GM12878 (cell line): Measurements from ENCODE around the gene BRME1. TPM values are rescaled to one million over a fixed set of nuclear protein-coding genes. Genes with fewer than 3 reads are reported as not detected.

Source experiments
- ATAC-seq: fragments of 200-7000 bp; cut with Tn5 transposase; 3 replicates; pipeline ENCODE4 v1.9.1; 2020; ENCODE audit warnings: mild to moderate bottlenecking, moderate library complexity
- BruUV-seq: library from RNA; stranded (reverse); fragments of 400-500 nt; replicated peaks from 2 replicates; lab custom pipeline; 2021; lab: Mats Ljungman, UMichigan
- CTCF ChIA-PET: fragments of 300-600 bp; sonication (Branson Sonifier 250); formaldehyde crosslinking; extraction: SDS; loops from one replicate; lab custom pipeline; 2021; ENCODE audit warnings: inconsistent platforms; lab: Yijun Ruan, JAX
- POLR2A ChIA-PET: fragments of 350-600 bp; formaldehyde crosslinking; extraction: SDS; loops from one replicate; lab custom pipeline; 2021; ENCODE audit warnings: inconsistent platforms; lab: Charles Lee
- RAD21 ChIA-PET: fragments of 300-600 bp; sonication (Branson Sonifier 250); formaldehyde crosslinking; loops from one replicate; lab custom pipeline; 2023; ENCODE audit warnings: antibody characterized with exemption; ENCODE audit not compliant: unreplicated experiment; lab: Charles Lee
- SMC1A ChIA-PET: fragments of 300-600 bp; sonication (Branson Sonifier 250); formaldehyde crosslinking; loops from one replicate; lab custom pipeline; 2023; ENCODE audit not compliant: unreplicated experiment, uncharacterized antibody; lab: Charles Lee
- DNase-seq: peaks from one replicate; pipeline ENCODE4 v3.0.0-alpha.2; 2011; ENCODE audit warnings: low read depth, low spot score
- FAIRE-seq: peaks from 3 replicates; lab custom pipeline; 2011; peaks lifted over from hg19 to GRCh38; lab: Jason Lieb, UNC
- H2AFZ ChIP-seq: 2 replicates; pipeline ENCODE4 v1.6.0; 2011; ENCODE audit warnings: low read depth, low read length, control low read depth; ENCODE audit not compliant: control insufficient read depth
- H3K27ac ChIP-seq: 2 replicates; pipeline ENCODE4 v1.5.1; 2011; ENCODE audit warnings: control low read depth; ENCODE audit not compliant: control insufficient read depth, insufficient read depth
- H3K27me3 ChIP-seq, 2 experiments: replicated peaks in 1 of 2; 2 replicates each; pipeline versions ENCODE4 v1.6.0 to v1.6.1; 2011; ENCODE audit warnings: low read length in 1 of 2; ENCODE audit not compliant: control insufficient read depth in 2 of 2, insufficient read depth in 2 of 2
- H3K36me3 ChIP-seq, 2 experiments: 2 replicates each; pipeline ENCODE4 v1.5.1; 2011; ENCODE audit warnings: low read length in 1 of 2; ENCODE audit not compliant: control insufficient read depth in 2 of 2, insufficient read depth in 2 of 2
- H3K4me1 ChIP-seq: 2 replicates; pipeline ENCODE4 v1.6.1; 2011; ENCODE audit warnings: mild to moderate bottlenecking, low read length, moderate library complexity, mixed read lengths; ENCODE audit not compliant: control insufficient read depth, insufficient read depth
- H3K4me2 ChIP-seq: 2 replicates; pipeline ENCODE4 v1.6.0; 2011; ENCODE audit warnings: control low read depth; ENCODE audit not compliant: control insufficient read depth, insufficient read depth
- H3K4me3 ChIP-seq: fragments of 200-600 bp; sonication (generic); 2 replicates; pipeline ENCODE4 v1.5.1; 2016
- H3K79me2 ChIP-seq: 2 replicates; pipeline ENCODE4 v1.6.0; 2011; ENCODE audit warnings: low read length; ENCODE audit not compliant: control insufficient read depth, insufficient read depth
- H3K9ac ChIP-seq: 2 replicates; pipeline ENCODE4 v1.8.0; 2011; ENCODE audit warnings: low read length, control low read depth, mixed read lengths; ENCODE audit not compliant: control insufficient read depth, insufficient read depth
- H3K9me3 ChIP-seq: replicated peaks from 3 replicates; pipeline ENCODE4 v1.5.1; 2011; ENCODE audit warnings: mild to moderate bottlenecking, low read length; ENCODE audit not compliant: control insufficient read depth, insufficient read depth
- H4K20me1 ChIP-seq: 2 replicates; pipeline ENCODE4 v1.6.0; 2011; ENCODE audit not compliant: control insufficient read depth, insufficient read depth
- BMI1 ChIP-seq: fragments of 450-650 bp; IDR thresholded peaks from 2 replicates; pipeline ENCODE4 v1.6.1; 2016; ENCODE audit warnings: mild to moderate bottlenecking, moderate library complexity, borderline replicate concordance
- CEBPZ ChIP-seq: fragments of 150-350 bp; IDR thresholded peaks from 2 replicates; pipeline ENCODE4 v1.6.1; 2016; ENCODE audit warnings: low read depth, low read length
- EED ChIP-seq: sonication (generic); IDR thresholded peaks from 2 replicates; pipeline ENCODE4 v1.6.1; 2016; ENCODE audit warnings: antibody characterized with exemption, low read depth
- EGR1 ChIP-seq, 2 experiments: IDR thresholded peaks; 1 replicate in 1 of 2; 2 replicates in 1 of 2; pipeline ENCODE4 v1.6.1; 2011 to 2012; ENCODE audit warnings: low read depth in 2 of 2, low read length in 2 of 2, borderline replicate concordance in 1 of 2, mild to moderate bottlenecking in 1 of 2, moderate library complexity in 1 of 2
- EP300 ChIP-seq, 2 experiments: fragments of 150-350 bp in 1 of 2; IDR thresholded peaks; 2 replicates each; pipeline ENCODE4 v1.6.1; 2011 to 2012; ENCODE audit warnings: low read depth in 2 of 2, low read length in 2 of 2, borderline replicate concordance in 1 of 2, improper control_type of control experiment in 1 of 2, inconsistent platforms in 1 of 2; ENCODE audit not compliant: control insufficient read depth in 1 of 2
- EZH2 ChIP-seq: IDR thresholded peaks from 2 replicates; pipeline ENCODE4 v1.6.1; 2012; ENCODE audit warnings: low read depth, mild to moderate bottlenecking, control low read depth, inconsistent platforms, low read length, borderline replicate concordance; ENCODE audit not compliant: control insufficient read depth
- GATAD2B ChIP-seq: fragments of 450-650 bp; conservative IDR thresholded peaks from 2 replicates; pipeline ENCODE4 v1.6.1; 2017; ENCODE audit warnings: low read depth, mild to moderate bottlenecking, moderate library complexity
- HDAC2 ChIP-seq: fragments of 200-600 bp; sonication (generic); IDR thresholded peaks from 2 replicates; pipeline ENCODE4 v1.6.1; 2017
- JUNB ChIP-seq: IDR thresholded peaks from 2 replicates; pipeline ENCODE4 v1.6.1; 2016; ENCODE audit warnings: antibody characterized with exemption, mild to moderate bottlenecking
- JUND ChIP-seq: IDR thresholded peaks from 2 replicates; pipeline ENCODE4 v1.6.1; 2012; ENCODE audit warnings: low read depth, mild to moderate bottlenecking, low read length, improper control_type of control experiment, moderate library complexity
- NR2C2 ChIP-seq: IDR thresholded peaks from 2 replicates; pipeline ENCODE4 v1.6.1; 2011; ENCODE audit warnings: borderline replicate concordance, low read depth; ENCODE audit not compliant: control insufficient read depth, insufficient read length
- PAX8 ChIP-seq: fragments of 450-650 bp; IDR thresholded peaks from 2 replicates; pipeline ENCODE4 v1.6.1; 2017; ENCODE audit warnings: mild to moderate bottlenecking, moderate library complexity
- POLR2AphosphoS2 ChIP-seq: IDR thresholded peaks from 2 replicates; pipeline ENCODE4 v1.6.1; 2011; ENCODE audit warnings: low read depth, mild to moderate bottlenecking, low read length, improper control_type of control experiment, moderate library complexity
- RAD51 ChIP-seq: fragments of 450-650 bp; IDR thresholded peaks from 2 replicates; pipeline ENCODE4 v1.6.1; 2016; ENCODE audit warnings: moderate library complexity, mild to moderate bottlenecking, inconsistent platforms
- SMAD1 ChIP-seq: fragments of 450-650 bp; IDR thresholded peaks from 2 replicates; pipeline ENCODE4 v1.6.1; 2018; ENCODE audit warnings: mild to moderate bottlenecking, low read depth; ENCODE audit not compliant: partially characterized antibody
- TAF1 ChIP-seq: IDR thresholded peaks from 2 replicates; pipeline ENCODE4 v1.6.1; 2011; ENCODE audit warnings: mild to moderate bottlenecking, low read depth, low read length, borderline replicate concordance
- WRNIP1 ChIP-seq: IDR thresholded peaks from 2 replicates; pipeline ENCODE4 v1.6.1; 2011; ENCODE audit warnings: low read depth, low read length, improper control_type of control experiment, borderline replicate concordance
- WGBS: methylation state at CpG from one replicate; pipeline ENCODE4 v1.1.6; 2016; ENCODE audit warnings: low lambda C conversion rate; ENCODE audit not compliant: insufficient replicate concordance, insufficient coverage; ENCODE audit errors: missing lambda C conversion rate; 5-methylcytosine and 5-hydroxymethylcytosine counted together
- in situ Hi-C: fragments of 300-500 bp; cut with MboI; formaldehyde crosslinking; loops from 9 replicates; pipeline ENCODE4 v1.14.3; 2018; ENCODE audit warnings: mixed read lengths
- intact Hi-C: fragments of 100-400 bp; cut with micrococcal nuclease; formaldehyde crosslinking; loops from one replicate; pipeline ENCODE4 v1.14.2; 2022; ENCODE audit not compliant: unreplicated experiment
- polyA plus RNA-seq, 11 experiments: library from polyadenylated mRNA; depleted of rRNA in 4 of 11; unstranded in 6 of 11; stranded (reverse) in 5 of 11; fragments of >200 nt; fragmentation: Nextera tagmentation in 4 of 11; fragmentation: Illumina TruSeq in 1 of 11; extraction: Ambion mirVana in 4 of 11; extraction: Trizol in 1 of 11; gene quantifications; 1 replicate in 1 of 11; 2 replicates in 10 of 11; pipeline versions ENCODE4 v1.2.1 to v1.2.3, GENCODE V29; 2011 to 2016; ENCODE audit warnings: inconsistent platforms in 2 of 11, missing spikeins in 2 of 11, low read depth in 1 of 11
- total RNA-seq, 4 experiments: library from RNA; depleted of rRNA in 3 of 4; stranded (reverse); fragments of >200 nt in 3 of 4; fragmentation: Illumina TruSeq in 1 of 4; extraction: Trizol in 1 of 4; gene quantifications; 2 replicates each; pipeline versions ENCODE4 v1.2.1 to v1.2.3, GENCODE V29; 2013 to 2021
- TF ChIP-seq, protein P1 (sequence below): fragments of 450-650 bp; formaldehyde crosslinking; IDR thresholded peaks from 2 replicates; pipeline ENCODE4 v1.4.0; 2022; ENCODE audit warnings: mild to moderate bottlenecking, moderate library complexity

Gene BRME1
- total and polyA plus RNA-seq, 10 of the 15 experiments (the other 5 are each of a cell fraction or from before 2014, with no cell fraction given) = 0.07 to 2.2 (median 1.1) TPM; not detected in 1

GRCh38 chr19:13914777-13915176, 8.9 kb upstream of the BRME1 start (continued):
- TF ChIP-seq JUND = no peak
- no peak for TF ChIP-seq NR2C2
- no peak for TF ChIP-seq GATAD2B
- TF ChIP-seq HDAC2 = no peak
- TF ChIP-seq TAF1 = no peak
- no peak for TF ChIP-seq PAX8
- TF ChIP-seq RAD51 = no peak
- TF ChIP-seq, protein P1, sequence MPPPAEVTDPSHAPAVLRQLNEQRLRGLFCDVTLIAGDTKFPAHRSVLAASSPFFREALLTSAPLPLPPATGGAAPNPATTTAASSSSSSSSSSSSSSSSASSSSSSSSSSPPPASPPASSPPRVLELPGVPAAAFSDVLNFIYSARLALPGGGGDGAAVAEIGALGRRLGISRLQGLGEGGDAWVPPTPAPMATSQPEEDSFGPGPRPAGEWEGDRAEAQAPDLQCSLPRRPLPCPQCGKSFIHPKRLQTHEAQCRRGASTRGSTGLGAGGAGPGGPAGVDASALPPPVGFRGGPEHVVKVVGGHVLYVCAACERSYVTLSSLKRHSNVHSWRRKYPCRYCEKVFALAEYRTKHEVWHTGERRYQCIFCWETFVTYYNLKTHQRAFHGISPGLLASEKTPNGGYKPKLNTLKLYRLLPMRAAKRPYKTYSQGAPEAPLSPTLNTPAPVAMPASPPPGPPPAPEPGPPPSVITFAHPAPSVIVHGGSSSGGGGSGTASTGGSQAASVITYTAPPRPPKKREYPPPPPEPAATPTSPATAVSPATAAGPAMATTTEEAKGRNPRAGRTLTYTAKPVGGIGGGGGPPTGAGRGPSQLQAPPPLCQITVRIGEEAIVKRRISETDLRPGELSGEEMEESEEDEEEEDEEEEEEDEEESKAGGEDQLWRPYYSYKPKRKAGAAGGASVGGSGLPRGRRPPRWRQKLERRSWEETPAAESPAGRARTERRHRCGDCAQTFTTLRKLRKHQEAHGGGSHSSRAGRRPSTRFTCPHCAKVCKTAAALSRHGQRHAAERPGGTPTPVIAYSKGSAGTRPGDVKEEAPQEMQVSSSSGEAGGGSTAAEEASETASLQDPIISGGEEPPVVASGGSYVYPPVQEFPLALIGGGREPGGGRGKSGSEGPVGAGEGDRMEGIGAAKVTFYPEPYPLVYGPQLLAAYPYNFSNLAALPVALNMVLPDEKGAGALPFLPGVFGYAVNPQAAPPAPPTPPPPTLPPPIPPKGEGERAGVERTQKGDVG (CRISPR knock-in tag) = no peak

DNA sequence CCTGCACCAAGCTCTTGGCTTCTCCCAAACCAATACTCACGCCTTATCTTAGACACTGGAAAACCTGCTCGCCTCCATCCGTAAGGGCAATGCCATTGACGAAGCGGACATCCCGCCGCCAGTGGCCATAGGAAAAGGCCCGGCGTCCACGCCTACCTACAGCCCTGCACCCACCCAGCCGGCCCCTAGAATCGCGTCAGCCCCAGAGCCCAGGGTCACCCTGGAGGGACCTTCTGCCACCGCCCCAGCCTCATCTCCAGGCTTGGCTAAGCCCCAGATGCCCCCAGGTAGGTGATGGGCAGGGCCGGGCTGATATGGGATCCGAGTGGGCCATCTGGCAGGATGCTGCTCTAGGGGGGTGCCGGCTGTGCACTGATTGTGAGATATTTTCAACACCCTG, 7.4 kb upstream of the BRME1 start:
- Histone ChIP-seq H3K27ac (no peak overlapping the region), H3K79me2 (no peaks in the 10 kb centered on the region), H3K4me3 (no peak overlapping the region), H3K4me2 (no peak overlapping the region), H3K9me3 (no peaks in the 10 kb centered on the region), H4K20me1 (no peaks in the 10 kb centered on the region), H3K4me1 (no peaks in the 10 kb centered on the region), H3K36me3 (peaks cover 0 to 7% of the 10 kb centered on the region in 2 experiments; a peak in 3 of 4 replicates), H3K9ac (no peak overlapping the region), H2AFZ (no peak overlapping the region), H3K27me3 (no peaks in the 10 kb centered on the region)
- no peak for DNase-seq
- SMC1A ChIA-PET = no interaction called here
- POLR2A ChIA-PET = no interaction called here
- intact Hi-C loops (no loop called here), in situ Hi-C loops (no loop called here)
- 98% methylated on average over 16 of the region's 17 CpGs for WGBS
- RAD21 ChIA-PET = no interaction called here
- no TSS peak for BruUV-seq
- CTCF ChIA-PET = no interaction called here
- no peak for ATAC-seq
- FAIRE-seq = no peak
- TF ChIP-seq EP300 (IDR thresholded peaks at IDR 0.05; ENCODE audit: borderline replicate concordance in 1 of 2, control insufficient read depth in 1 of 2, low read depth in 2 of 2, low read length in 2 of 2) (no peak), EZH2 (no peak), EGR1 (IDR thresholded peaks at IDR 0.05; ENCODE audit: borderline replicate concordance in 1 of 2, low read depth in 2 of 2, low read length in 2 of 2) (no peak), BMI1 (no peak), EED (no peak), JUNB (no peak), CEBPZ (no peak), POLR2AphosphoS2 (no peak), SMAD1 (no peak), TAF1 (no peak), WRNIP1 (no peak)
